Left renal cortex interstitium (tissue), 4 donors: ENCODE data around the gene POLR2F. TPM values are rescaled to one million over a fixed set of nuclear protein-coding genes. Genes with fewer than 3 reads are reported as not detected.
"Not testable (repeated sequence)": the region's sequence is repeated elsewhere in the genome, so short reads cannot be mapped to it uniquely, and the experiment has no call there.

Experiments used
- DNase-seq, 4 donors: peaks; one replicate each; pipeline ENCODE4 v3.0.0-alpha.2; 2013; ENCODE audit warnings: low read depth in 4 of 4, low spot score in 2 of 4, missing footprints in 1 of 4
- polyA plus RNA-seq, 4 donors: library from polyadenylated mRNA; unstranded; fragments of 120-200 nt; gene quantifications; one replicate each; pipeline ENCODE4 v1.2.1, GENCODE V29; 2013; ENCODE audit not compliant: insufficient read length in 4 of 4

POLR2F gene
- polyA plus RNA-seq, 4 donors, result 69.0 to 86.8 (median 73.5) TPM

GRCh38 chr22:37947142-37947795 is 6.2 kb upstream of the POLR2F start:
- DNase-seq, result not testable (repeated sequence)

GRCh38 chr22:37951305-37951704 is 2.2 kb upstream of the POLR2F start:
- DNase-seq, result no peak

- not testable (repeated sequence) for DNase-seq
These were observed 870 bp upstream of the POLR2F start for GRCh38 chr22:37952629-37953028.

- no peak for DNase-seq
These were observed 450 bp upstream of the POLR2F start for GRCh38 chr22:37953062-37953436.

GRCh38 chr22:37954686-37955085 is 1.2 kb downstream of the POLR2F start:
- DNase-seq, result no peak

DNA sequence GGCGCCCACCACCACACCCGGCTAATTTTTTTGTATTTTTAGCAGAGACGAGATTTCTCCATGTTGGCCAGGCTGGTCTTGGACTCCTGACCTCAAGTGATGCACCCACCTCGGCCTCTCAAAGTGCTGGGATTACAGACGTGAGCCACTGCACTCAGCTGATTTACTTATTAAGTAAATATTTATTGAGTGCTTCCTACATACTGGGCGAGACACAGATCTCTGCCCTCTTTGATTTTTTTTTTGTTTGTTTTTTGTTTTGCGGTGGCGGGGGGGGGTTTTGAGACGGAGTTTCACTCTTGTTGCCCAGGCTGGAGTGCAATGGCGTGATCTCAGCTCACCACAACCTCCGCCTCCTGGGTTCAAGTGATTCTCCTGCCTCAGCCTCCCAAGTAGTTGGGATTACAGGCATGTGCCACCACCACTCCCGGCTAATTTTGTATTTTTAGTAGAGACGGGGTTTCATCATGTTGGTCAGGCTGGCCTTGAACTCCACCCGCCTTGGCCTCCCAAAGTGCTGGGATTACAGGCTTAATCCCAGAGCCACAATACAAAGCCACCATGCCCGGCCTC is 2.4 kb downstream of the POLR2F start:
- not testable (repeated sequence) for DNase-seq

GRCh38 chr22:37957232-37957631 is 3.7 kb downstream of the POLR2F start:
- DNase-seq, result no peak

DNA sequence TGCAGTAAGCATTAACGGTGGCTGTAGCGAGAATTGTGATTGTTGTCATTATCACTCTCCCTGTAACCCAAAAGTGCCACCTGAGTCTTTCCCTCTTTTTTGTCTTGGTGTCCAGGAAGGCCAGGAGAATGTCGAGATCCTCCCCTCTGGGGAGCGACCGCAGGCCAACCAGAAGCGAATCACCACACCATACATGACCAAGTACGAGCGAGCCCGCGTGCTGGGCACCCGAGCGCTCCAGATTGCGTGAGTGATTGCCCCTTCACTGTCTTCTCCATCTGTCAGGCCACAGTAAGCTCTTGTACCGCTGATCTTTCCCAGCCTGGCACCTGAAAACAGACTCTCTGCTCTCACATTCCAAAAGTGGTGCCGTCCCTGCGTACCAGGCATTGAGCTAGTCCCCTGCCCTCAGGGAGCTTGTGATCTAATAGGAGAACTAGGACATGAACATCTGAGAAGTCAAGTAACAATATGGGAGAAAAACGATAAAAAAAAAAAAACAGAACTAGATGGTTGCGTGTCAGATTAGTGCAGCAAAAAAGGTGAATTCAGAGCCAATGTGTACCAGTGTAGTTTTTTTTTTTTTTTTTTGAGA is 5.8 kb downstream of the POLR2F start:
- no peak for DNase-seq

DNA sequence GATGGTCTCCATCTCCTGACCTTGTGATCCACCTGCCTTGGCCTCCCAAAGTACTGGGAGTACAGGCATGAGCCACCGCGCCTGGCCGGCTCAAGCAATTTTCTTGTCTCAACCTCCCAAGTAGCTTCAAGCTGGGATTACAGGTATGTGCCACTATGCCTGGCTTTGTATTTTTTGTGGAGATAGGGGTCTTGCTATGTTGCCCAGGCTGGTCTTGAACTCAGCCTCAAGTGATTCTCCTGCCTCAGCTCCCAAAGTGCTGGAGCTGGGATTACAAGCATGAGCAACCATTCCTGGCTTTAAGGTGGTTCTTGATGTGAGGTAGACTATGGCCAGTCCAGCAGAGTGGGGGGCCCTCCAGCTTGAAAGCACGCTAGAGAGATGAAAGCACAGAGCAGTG is 7.6 kb downstream of the POLR2F start:
- no peak for DNase-seq

DNA sequence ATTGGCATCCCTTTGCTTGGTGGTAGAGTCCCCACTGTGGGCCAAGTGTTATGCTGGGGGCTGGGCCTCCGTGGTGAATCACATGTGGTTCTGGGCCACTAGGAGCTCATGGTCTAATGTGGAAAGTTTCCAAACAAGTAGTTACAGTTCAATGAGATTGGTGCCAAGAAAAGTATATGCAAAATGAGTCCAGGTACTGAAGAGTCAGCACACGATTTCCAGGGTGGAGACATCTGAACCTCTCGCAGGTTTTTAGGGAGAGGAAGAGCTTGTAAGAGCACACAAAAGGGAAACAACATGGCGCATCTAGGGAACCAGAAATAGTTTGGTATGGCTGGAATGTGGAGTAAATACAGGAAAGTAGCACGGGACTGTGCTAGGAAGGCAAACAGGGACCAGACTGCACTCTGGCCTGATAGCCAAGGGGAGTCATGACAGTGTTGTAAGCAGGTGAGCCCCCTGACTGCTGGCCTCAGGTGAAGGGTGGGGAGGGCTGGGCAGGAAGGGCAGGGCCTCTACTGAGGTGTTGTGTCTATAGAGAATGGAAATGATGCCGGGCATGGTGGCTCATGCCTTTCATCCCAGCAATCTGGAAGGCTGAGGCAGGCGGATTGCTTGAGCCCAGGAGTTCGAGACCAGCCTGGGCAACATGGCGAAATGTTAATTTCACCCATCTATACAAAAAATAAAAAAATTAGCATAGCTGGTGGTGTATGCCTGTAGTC is 12.6 kb downstream of the POLR2F start:
- DNase-seq, result no peak

DNA sequence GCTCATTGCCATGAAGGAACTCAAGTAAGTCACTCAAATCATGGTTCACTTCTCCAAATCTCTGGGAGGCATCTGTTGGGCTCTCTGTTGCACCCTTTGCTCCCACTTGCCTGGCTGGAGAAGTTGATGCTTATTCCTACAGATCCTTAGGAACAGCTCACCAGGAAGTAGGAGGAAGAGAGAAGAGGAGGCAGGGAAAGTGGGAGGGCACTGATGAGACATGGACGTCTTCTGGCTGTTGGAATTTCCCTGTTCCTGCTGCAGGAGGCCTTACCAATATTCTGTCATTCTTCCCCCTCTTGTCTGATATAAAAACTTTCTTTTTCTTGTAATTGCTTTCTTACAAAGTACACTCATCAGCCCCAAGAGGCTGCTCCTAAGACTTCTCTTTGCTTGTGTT is 13.6 kb downstream of the POLR2F start:
- DNase-seq, result no peak

GRCh38 chr22:37967637-37968451 is 14.3 kb downstream of the POLR2F start:
- no peak for DNase-seq

DNA sequence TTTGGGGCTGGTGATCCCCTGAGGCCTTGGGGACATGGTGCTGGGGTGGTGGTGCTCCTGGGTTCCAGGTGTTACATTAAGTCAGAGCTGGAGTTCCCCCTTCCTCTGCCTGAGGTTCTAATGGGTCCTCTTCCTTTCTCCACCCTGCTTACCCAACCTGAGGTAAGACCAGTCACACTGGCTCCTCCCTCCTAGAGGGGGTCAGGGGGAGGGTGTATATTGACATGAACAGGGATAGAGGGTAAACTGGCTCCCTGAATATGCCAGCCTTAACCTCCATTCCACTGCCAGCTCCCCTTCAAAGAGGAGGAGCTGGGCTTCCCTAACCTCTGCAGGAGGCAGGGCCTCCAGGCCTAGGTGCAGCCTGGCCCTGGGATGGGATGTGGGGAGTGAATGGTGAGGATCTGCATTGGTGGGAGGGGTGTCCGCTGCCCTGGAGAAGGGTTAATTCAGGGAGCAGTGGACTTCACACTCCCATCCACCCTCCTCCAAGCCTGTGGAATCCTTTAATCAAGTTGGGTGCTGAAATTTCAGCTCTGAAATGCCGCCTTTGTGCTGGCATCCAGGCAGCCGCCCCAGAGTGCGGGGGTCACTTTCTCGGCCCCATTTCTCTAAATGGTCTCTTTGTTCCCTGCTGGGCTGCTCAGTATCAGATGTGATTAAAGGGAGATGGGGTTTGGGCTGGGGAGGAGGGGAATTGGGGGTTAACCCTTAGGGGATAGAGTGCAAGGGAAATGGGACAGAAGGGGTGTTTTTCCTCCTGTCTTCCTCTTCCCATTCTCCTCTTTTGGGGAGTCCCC is 15.2 kb downstream of the POLR2F start:
- no peak for DNase-seq

DNA sequence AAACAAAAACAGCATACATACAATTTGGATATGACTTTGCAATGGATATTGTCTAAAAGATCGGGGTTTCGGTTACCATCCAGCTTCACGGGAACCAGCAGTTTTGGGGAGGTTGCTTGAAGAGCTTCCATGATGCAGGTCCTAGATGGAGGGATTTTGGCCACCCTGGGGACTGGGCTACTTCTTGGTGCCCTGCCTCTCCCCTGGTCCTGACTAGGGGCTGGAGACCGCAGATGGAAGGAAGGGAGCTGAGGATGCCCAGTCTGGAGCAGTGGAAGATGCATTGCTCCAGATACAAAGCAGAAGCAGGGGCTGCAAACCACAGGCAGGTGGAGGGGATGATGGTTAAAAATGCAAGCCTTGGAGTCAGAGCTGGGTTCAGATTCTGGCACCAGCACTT is 17.4 kb downstream of the POLR2F start:
- DNase-seq, result no peak

DNA sequence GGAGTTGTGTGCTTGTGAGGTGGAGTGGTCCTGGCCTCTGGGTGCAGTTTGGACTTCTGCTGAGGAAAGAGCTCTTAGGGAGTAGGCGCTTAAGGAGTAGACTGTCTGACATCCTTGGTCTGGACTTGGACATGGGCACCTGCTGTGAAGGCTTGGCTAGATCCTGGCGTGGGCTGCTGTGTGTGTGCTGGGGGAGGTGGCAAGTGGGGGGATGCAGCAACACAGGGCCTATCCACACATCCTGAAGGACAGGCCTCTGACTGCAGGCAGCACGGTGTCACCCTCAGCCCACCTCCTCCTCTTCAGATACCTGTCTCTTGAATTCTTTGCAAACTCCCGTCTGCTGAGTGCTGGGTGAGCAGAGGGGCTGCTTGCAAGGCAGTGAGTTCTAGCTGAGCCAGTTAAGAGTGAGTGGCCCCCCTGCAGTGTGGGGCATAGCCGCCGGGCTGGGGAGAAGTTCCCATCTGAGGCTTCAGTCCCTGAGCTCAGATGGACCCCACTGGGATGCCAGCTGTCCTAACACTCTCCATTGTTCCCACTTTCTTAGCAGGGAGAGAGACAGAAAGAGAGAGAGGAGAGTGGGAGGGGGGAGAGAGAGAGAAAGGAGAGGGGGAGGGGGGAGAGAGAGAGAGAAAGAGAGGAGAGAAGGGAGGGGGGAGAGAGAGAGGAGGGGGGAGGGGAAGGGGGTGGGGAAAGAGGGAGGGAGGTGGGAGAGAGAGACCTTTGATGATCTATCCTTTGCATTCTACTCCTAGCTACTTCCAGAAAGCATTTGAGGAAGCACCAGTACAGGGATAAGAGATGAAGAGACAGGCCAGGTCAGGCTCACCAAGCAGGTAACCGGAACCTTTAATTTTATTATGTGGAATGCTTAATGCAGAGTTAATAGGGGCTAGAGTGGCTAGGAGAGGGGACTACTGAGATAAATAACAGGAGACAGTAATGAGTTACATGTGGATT is 18.3 kb downstream of the POLR2F start:
- no peak for DNase-seq

- no peak for DNase-seq
These were observed 19.0 kb downstream of the POLR2F start for GRCh38 chr22:37972527-37972926.

DNA sequence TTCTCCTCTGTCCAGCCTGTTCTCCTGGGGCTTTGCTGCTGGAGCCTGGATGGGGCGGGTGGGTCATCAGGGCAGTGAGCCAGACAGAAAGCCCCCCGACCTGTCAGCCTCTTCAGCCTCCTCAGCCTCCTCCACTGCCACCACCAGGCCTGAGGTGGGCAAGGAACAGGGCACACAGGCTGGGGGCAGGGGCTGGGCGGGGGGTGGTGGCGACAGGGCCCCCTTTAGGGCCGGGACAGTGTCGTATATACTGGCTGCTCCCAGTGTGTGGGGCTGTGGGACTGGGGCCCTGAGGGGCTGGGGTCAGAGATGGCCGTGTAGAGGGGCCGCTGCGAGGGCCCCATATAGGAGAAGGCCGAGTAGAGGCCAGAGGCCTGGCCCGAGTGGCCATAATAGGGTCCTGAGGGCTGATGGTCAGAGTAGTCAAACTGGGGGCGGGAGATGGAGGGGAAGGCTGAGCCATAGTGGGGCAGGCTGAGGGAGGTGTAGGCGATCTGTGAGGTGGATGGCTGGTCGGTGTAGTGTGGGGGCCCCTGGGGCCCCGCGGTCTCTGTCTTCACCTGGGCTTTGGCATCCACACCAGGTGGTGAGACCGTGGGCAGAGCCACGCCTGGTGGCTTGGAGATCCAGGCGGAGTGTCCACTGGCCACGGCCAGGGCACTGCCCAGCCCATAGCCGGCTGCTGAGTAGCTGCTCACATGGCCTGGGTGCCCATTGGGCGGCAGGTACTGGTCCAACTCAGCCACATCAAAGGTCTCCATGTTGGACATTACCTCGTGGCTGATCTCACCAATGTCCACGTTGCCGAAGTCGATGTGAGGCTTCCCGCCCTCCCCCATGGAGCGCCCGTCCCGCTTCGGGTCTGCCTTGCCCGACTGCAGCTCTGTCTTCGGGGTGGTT is 20.0 kb downstream of the POLR2F start:
- DNase-seq, result no peak

DNA sequence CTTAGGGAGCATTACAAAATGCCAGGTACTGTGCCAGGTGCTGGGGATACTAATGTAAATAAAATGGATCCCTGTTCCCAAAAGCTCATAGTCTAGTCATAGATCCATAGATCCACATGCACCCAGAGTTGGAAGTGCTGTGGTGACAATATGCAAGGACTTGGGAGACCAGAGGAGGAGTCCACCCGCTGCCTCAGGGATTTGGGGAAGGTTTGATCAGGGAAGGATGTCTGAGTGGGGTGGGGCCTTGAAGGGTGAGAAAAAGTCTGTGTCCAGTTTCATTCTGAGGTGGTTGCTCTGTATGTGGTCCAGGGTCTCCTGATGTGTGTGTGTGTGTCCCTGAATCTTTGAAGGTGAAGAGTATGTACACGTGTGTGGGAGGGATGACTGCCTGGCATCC is 21.7 kb downstream of the POLR2F start:
- DNase-seq, result no peak
